HG02981 (cell line): ENCODE results near the gene METTL27.
"Not testable (repeated sequence)": the region's sequence is repeated elsewhere in the genome, so short reads cannot be mapped to it uniquely, and the experiment has no call there.

Experiments used
- ATAC-seq: cut with Tn5 transposase; IDR thresholded peaks from one replicate; pipeline ENCODE4 v1.9.1; 2021; ENCODE audit warnings: mild to moderate bottlenecking, moderate library complexity; ENCODE audit not compliant: unreplicated experiment

Gene METTL27

DNA sequence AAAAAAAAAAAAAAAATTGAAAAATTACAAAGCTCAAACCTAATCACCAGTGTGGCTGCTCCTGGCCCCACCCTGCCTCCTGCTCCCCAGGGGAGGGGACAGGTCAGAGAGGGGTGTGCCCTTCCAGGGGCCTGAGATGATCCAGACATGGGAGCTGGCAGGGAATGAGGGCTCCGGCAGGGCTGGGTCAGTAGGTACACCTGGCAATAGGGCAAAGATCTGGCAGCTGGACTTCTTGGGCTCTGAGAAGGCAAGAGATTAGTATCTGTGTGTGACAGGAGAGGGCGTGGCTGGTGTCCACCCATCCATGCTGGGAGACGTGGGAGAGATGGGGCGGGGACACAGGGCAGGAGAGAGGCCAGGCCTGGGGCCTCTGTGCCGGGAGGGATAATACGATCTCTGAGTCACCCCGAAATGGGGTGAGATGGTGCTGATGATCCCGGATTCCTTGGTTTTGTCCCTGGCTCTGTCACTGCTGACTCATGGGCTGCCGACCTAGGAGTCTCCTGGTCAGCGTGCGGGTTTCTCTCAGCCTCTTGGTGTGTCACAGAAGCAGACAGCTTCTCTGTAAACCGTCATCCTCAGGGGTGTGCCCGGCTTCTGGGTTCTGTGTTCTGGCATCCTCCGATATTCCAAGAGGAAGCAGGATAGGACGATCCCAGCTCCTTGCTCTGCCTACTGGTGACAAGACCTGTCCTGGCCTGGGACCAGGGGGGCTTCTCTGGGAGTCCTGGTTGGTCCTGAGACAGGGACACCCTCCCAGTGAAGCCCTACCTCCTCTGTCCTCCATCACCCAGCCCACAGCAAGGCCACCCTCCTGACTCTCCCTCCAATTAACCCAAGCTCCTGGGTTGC, 19.8 kb downstream of the METTL27 start:
- ATAC-seq, result no peak

DNA sequence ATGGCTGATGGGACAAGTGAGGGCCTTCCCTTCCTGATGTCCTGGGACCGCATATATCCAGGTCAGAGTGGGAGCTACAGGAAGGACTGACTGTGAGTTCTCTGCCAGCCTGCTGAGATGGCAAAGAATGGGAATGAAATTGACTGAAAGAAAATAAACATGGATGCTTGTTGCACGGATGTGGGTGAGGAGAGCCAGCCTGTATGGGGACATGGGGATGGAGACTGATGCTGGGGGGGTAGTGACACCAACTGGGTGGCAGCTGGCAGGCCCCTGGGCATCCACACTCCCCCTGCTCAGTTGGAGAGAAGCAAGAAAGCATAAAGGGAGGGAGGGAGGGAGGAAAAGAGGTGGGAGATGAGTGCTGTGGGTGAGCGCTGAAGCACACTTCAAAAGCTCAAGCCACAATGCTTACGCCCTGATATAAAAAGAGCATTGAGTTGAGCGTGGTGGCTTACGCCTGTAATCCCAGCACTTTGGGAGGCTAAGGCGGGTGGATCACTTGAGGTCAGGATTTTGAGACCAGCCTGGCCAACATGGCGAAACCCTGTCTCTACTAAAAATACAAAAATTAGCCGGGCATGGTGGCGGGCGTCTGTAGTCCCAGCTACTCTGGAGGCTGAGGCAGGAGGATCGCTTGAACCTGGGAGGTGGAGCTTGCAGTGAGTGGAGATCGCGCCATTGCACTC, 20.6 kb downstream of the METTL27 start:
- not testable (repeated sequence) for ATAC-seq

DNA sequence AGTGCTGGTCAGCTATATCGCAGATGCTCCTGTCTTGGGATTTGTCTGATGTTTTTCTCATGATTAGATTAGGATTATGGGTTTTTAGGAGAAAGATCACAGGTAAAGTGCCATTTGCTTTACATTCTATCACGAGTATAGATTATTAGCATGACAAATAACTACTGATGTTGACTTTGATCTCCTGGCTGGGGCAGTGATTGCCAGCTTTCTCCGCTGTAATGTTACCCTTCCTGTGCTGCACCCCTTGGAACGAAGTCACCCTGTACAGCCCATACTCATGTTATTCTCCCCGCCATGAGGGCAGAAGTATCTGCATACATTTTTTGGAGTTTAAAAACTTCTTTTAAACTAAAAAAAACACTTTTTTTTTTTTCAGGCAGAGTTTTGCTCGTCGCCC, 22.3 kb downstream of the METTL27 start:
- ATAC-seq, result no peak

DNA sequence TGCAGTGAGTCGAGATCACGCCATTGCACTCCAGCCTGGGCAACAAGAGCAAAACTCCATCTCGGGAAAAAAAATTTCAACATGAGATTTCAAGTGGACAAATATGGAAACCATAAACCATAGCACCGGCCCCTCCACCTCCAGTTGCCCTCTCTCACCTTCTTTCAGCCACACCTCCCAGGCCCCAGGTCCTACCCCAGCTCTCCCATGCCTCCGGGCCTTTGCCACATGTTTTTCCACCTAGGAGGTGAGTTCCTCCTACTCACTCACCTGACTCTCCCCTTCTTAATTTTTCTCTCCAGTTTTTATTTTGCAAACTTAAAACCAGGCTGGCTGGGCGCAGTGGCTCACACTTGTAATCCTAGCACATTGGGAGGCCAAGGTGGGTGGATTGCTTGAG, 25.2 kb downstream of the METTL27 start:
- no peak for ATAC-seq

DNA sequence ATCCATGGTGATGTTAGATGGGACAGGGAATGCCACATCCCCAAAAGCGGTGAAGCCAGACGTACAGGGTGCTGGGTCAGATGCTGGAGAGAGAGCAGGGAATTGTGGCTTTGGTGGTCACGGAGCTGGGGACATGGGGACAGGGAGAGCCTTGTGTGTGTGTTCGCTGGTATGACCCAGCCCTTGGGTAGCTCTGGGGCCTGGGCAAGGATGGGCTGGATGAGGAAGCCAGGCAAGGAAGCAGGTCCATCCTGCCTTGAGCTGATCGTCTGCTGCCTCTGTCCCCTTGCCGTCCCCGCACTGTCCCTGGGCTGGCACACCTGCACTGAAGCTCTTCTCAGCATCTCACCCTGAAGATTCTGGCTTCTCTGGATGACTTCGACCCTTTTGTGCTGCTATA, 26.9 kb downstream of the METTL27 start:
- no peak for ATAC-seq

DNA sequence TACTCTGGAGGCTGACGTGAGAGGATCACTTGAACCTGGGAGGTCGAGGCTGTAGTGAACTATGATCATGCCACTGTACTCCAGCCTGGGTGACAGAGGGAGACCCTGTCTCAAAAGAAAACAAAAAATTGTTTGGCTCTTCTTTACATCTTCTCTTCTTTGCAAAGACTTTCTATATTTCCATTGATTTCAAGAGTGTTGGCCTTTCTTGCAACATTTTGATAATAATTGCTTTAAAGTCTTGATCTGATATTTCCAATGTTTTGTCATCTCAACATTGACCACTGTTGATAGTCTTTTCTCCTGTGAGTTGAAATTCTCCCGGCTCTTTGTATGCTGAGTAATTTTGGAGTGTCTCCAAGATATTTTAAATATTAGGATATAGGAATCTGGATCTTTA, 29.3 kb downstream of the METTL27 start:
- ATAC-seq, result no peak

DNA sequence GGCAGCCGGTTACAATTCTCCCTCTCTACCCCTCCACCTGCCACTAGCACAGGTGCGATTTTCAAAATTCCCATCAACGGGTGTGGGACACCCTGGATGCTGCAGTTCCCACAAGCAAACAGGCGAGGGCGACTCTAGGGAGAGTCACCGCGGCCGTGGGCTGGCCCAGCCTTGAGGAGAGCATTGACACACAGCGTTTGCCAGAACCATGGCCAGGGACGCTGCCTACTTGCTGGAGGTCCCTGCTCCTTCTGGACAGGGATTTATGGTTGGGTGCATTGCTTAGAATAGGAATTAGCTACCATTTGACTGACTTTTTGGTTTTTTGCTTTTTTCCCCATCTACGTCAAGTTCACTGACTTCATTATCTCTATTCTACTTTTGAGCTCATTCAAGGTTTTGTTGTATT, 30.6 kb downstream of the METTL27 start:
- no peak for ATAC-seq

DNA sequence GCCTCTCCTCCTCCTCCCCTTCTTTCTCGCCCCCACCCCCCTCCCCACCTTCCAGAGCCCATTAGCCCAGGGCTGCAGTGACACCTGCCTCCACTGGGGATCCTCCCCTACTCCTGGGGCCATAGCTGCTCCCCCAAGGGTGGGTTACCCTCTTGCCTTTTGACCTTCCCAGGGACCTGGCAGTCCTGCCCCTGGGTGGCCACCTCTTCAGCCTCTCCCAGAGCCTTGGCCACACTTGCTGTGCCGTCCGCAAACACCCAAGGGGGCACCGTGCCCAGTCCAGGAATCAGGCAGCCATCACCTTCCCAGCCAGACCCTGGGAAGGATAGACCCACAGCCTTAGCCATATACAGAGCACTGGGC, 31.3 kb downstream of the METTL27 start:
- no peak for ATAC-seq

DNA sequence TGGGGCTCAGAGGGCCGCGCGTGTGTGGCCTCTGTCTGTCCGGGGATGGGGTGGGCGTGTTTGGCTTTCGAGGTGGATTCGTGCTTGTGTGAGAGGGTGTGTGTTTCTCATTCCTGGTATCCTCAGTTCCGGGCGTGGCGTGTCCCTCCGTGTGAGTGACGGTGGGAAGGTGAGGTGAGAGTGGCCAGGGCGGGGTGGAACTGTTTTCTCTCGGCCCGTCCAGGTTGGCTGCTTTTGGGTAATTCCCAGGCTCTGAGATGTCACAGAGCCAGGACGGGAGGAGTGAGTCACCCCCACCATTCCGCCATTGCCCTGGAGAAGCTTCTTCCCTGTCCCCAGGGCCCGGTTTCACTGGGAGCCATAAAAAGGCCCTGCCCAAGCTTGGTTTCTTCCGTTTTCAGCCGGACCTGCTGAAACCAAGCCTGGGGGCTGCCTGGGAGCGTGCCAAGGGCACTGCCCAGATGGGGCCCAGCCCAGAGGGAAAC, 32.8 kb downstream of the METTL27 start:
- no peak for ATAC-seq

DNA sequence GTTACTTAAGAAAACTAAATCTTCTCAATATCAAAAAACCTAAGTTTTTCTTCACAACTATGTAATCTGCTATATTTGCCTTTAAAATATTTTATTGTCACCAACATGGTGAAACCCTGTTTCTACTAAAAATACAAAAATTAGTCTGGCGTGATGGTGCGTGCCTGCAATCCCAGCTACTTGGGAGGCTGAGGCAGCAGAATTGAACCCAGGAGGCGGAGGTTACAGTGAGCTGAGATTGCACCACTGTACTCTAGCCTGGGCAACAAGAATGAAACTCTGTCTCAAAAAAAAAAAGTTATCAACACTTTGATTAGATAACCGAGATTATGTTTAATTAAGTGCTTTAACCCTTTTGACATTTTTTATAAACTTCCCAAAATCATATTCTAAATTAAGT, 39.9 kb downstream of the METTL27 start:
- no peak for ATAC-seq

DNA sequence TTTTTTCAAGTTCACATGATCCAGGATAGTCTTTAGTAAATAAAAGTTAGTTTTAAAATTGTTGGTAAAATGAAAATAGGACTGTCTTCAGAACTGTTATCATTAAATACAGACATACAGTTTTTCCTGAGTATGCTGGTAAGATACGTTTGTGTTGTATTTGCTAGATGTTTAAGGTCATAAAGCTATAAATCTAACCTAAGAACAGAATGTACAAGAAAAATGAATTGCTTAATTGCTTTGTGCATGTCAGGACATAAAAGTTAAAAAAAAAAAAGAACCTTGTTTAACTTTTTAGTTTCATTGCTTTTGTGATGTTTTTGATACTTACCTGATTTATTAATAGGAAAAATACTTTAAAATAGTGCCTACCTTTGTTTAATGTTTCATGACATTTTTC, 40.7 kb downstream of the METTL27 start:
- ATAC-seq, result no peak

DNA sequence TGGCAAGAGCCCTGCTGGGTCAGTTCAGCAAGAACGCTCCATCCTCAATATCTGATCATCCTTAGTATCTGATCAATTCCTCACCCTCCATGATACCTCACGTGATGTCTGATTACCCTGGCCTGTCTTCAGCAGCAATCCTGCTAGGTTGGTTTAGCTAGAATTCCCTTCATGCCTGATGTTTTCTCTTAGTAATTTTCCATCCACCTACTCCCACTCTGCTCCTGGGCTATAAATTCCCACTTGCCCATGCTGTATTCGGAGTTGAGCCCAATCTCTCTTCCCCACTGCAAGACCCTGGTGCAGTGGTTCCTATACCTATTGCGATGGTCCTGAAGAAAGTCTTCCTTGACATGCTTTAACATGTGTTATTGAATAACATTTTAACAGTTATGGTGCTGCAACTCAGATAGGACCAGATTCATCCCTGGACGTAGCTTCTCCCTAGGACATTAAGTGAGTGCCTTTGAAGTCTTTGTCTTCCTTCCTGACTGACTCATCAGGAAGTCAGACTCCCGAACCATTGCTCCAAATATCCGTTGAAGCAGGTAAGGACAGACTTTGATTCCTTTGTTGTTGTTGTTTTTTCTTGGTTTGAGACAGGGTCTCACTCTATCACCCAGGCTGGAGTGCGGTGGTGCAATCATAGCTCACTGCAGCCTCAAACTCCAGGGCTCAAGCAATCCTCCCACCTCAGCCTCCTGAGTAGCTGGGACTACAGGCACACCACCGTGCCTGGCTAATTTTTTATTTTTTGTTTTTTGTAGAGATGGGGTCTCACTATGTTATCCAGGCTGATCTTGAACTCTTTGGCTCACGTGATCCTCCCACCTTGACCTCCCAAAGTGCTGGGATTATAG, 42.8 kb downstream of the METTL27 start:
- no peak for ATAC-seq

DNA sequence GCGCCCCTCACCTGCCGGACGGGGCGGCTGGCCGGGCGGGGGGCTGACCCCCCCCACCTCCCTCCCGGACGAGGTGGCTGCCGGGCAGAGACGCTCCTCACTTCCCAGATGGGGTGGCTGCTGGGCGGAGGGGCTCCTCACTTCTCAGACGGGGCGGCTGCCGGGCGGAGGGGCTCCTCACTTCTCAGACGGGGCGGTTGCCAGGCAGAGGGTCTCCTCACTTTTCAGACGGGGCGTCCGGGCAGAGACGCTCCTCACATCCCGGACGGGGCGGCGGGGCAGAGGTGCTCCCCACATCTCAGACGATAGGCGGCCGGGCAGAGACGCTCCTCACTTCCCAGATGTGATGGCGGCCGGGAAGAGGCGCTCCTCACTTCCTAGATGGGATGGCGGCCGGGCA, 45.1 kb downstream of the METTL27 start:
- ATAC-seq, result not testable (repeated sequence)

DNA sequence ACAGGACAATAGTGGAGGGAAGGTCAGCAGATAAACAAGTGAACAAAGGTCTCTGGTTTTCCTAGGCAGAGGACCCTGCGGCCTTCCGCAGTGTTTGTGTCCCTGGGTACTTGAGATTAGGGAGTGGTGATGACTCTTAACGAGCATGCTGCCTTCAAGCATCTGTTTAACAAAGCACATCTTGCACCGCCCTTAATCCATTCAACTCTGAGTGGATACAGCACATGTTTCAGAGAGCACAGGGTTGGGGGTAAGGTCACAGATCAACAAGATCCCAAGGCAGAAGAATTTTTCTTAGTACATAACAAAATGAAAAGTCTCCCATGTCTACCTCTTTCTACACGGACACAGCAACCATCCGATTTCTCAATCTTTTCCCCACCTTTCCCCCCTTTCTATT, 45.7 kb downstream of the METTL27 start:
- ATAC-seq, result not testable (repeated sequence)

DNA sequence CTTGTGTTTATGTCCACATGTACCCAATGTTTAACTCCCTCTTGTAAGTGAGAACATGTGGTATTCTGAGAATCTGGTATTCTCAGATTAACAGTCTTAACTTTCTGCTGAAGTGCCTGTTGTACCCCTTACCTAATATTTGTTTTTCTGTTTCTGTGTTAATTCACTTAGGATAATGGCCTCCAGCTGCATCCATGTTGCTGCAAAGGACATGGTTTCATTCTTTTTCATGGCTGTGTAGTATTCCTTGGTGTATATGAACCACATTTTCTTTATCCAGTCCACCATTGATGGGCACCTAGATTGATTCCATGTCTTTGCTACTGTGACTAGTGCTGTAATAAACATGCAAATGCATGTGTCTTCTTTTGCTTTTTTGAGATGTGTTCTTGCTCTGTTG, 47.1 kb downstream of the METTL27 start:
- not testable (repeated sequence) for ATAC-seq

DNA sequence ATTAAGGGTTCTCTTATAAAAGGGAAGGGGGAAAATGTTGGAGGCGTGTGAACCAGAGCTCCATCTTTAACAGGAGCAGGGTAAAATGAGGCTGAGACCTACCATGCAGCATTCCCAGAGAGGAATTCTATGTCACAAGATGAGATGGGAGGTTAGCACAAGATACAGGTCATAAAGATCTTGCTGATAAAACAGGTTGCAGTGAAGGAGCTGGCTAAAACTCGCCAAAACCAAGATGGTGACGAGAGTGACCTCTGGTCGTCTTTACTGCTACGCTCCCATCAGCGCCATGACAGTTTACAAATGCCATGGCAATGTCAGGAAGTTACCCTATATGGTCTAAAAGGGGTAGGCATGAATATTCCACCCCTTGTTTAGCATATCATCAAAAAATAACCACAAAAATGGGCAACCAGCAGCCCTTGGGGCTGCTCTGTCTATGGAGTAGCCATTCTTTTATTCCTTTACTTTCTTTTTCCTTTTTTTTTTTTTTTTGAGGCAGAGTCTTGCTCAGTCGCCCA, 51.1 kb downstream of the METTL27 start:
- ATAC-seq, result not testable (repeated sequence)

DNA sequence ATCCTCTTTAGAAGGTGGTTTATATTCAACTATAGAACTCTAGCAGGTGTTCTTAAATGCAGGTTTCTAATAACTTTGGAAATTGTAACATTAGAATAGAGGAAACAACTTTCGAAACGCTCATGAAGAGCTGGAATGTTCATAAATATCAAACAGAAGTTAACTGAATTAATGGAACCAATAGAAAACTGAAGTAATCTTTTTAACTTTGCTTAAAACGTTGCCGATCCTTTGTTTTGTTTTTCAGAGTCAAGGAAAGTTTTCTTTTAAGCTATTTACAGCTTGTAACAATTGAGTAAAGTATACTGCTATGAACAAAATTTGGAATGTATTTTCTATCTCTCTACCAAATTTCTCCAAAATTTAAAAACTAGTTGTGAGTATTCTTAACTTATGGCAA, 53.3 kb downstream of the METTL27 start:
- ATAC-seq, result no peak

DNA sequence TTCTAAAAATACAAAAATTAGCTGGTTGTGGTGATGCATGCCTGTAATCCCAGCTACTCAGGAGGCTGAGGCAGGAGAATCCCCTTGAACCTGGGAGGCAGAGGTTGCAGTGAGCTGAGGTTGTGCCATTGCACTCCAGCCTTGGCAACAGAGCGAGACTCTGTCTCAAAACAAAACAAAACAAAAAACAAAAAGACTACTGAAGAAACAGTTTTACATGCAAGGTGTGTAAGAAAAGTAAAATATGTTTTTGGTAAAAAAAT, 54.6 kb downstream of the METTL27 start:
- ATAC-seq, result not testable (repeated sequence)

DNA sequence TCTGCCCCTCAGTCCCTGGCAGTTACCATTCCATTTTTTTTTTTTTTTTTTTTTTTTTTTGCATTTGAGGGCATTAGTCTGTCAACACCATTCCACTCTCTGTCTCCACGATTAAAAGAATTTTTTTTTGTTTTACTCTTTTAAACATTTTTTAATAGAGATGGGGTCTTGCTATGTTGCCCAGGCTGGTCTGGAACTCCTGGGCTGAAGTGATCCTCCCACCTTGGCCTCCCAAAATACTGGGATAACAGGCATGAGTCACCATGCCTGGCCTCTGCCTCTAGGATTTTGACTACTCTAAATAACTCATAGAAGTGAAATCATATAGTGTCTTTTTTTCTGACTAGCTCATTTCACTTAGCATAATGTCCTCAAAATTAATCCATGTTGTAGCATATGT, 55.7 kb downstream of the METTL27 start:
- no peak for ATAC-seq
